Endothelial cell of umbilical vein (primary cell): ENCODE results near the gene APOBEC4. TPM values are rescaled to one million over a fixed set of nuclear protein-coding genes. Genes with fewer than 3 reads are reported as not detected.

Experiments used
- BruUV-seq: library from RNA; stranded (reverse); fragments of 400-500 nt; replicated peaks from 2 replicates; lab custom pipeline; 2021; lab: Mats Ljungman, UMichigan
- CTCF ChIA-PET: fragments of 300-600, 350-600 bp; sonication (Branson Sonifier 250); formaldehyde crosslinking; loops from one replicate; lab custom pipeline; 2021; ENCODE audit warnings: antibody characterized with exemption, inconsistent platforms; lab: Charles Lee
- POLR2A ChIA-PET: fragments of 300-600, 350-600 bp; sonication (Branson Sonifier 250); formaldehyde crosslinking; loops from one replicate; lab custom pipeline; 2021; ENCODE audit warnings: antibody characterized with exemption, inconsistent platforms; lab: Charles Lee
- DNase-seq: peaks from one replicate; pipeline ENCODE4 v3.0.0-alpha.2; 2011; ENCODE audit warnings: low read depth, low spot score
- FAIRE-seq: peaks from 2 replicates; lab custom pipeline; 2011; peaks lifted over from hg19 to GRCh38; lab: Jason Lieb, UNC
- H2AFZ ChIP-seq: 2 replicates; pipeline ENCODE4 v1.6.0; 2012; ENCODE audit warnings: low read depth, low read length, control low read depth, inconsistent platforms
- H3K27ac ChIP-seq: 2 replicates; pipeline ENCODE4 v1.5.1; 2011; ENCODE audit warnings: low read depth, mild to moderate bottlenecking, control low read depth, low read length, moderate library complexity; ENCODE audit not compliant: insufficient read depth
- H3K27me3 ChIP-seq, 2 experiments: 2 replicates each; pipeline versions ENCODE4 v1.6.0 to v1.6.1; 2011; ENCODE audit warnings: low read length in 2 of 2, mixed read lengths in 1 of 2; ENCODE audit not compliant: control insufficient read depth in 2 of 2, insufficient read depth in 2 of 2
- H3K36me3 ChIP-seq, 2 experiments: 2 replicates in 1 of 2; 3 replicates in 1 of 2; pipeline ENCODE4 v1.5.1; 2011; ENCODE audit warnings: low read length in 2 of 2, mild to moderate bottlenecking in 1 of 2, moderate library complexity in 1 of 2; ENCODE audit not compliant: control insufficient read depth in 2 of 2, insufficient read depth in 2 of 2; ENCODE audit errors: extremely low read depth in 1 of 2
- H3K4me1 ChIP-seq: 3 replicates; pipeline ENCODE4 v1.5.1; 2011; ENCODE audit warnings: mild to moderate bottlenecking, low read length; ENCODE audit not compliant: control insufficient read depth, insufficient read depth; ENCODE audit errors: extremely low read depth
- H3K4me2 ChIP-seq: 2 replicates; pipeline ENCODE4 v1.6.1; 2011; ENCODE audit warnings: low read length, control low read depth, mixed read lengths; ENCODE audit not compliant: insufficient read depth
- H3K4me3 ChIP-seq, 3 experiments: fragments of 200-600 bp in 1 of 3; sonication (generic), shearing (Covaris generic) in 1 of 3; replicated peaks in 1 of 3; 2 replicates each; pipeline ENCODE4 v1.5.1; 2011 to 2016; ENCODE audit warnings: control low read depth in 3 of 3, low read length in 3 of 3, mild to moderate bottlenecking in 2 of 3, inconsistent platforms in 1 of 3, low read depth in 1 of 3, moderate library complexity in 1 of 3; ENCODE audit not compliant: insufficient read depth in 1 of 3
- H3K79me2 ChIP-seq: 2 replicates; pipeline ENCODE4 v1.6.0; 2012; ENCODE audit warnings: low read length, inconsistent platforms; ENCODE audit not compliant: control insufficient read depth, insufficient read depth
- H3K9ac ChIP-seq: replicated peaks from 2 replicates; pipeline ENCODE3; 2011; ENCODE audit warnings: low read length, control low read depth; ENCODE audit not compliant: insufficient read depth; ENCODE audit errors: extremely low read depth
- H3K9me1 ChIP-seq: replicated peaks from 3 replicates; pipeline ENCODE4 v1.6.0; 2011; ENCODE audit warnings: mild to moderate bottlenecking, low read length; ENCODE audit not compliant: control insufficient read depth, insufficient read depth; ENCODE audit errors: extremely low read depth
- H3K9me3 ChIP-seq: replicated peaks from 2 replicates; pipeline ENCODE4 v1.5.1; 2012; ENCODE audit warnings: low read length, inconsistent platforms; ENCODE audit not compliant: control insufficient read depth, insufficient read depth
- H4K20me1 ChIP-seq: replicated peaks from 2 replicates; pipeline ENCODE3; 2011; ENCODE audit warnings: mild to moderate bottlenecking, low read length; ENCODE audit not compliant: control insufficient read depth, insufficient read depth; ENCODE audit errors: extremely low read depth
- EZH2 ChIP-seq: IDR thresholded peaks from 2 replicates; pipeline ENCODE4 v1.6.1; 2012; ENCODE audit warnings: borderline replicate concordance, low read depth, mild to moderate bottlenecking, moderate library complexity, low read length, inconsistent platforms; ENCODE audit not compliant: severe bottlenecking
- FOS ChIP-seq: IDR thresholded peaks from 2 replicates; pipeline ENCODE4 v1.6.1; 2011; ENCODE audit warnings: mild to moderate bottlenecking, low read length, moderate library complexity, borderline replicate concordance; ENCODE audit not compliant: insufficient read depth
- GATA2 ChIP-seq: IDR thresholded peaks from 2 replicates; pipeline ENCODE4 v1.7.0; 2011; ENCODE audit warnings: low read depth, mild to moderate bottlenecking, moderate library complexity, mixed read lengths, low read length; ENCODE audit not compliant: insufficient read length, insufficient read depth
- JUN ChIP-seq: IDR thresholded peaks from 2 replicates; pipeline ENCODE4 v1.6.1; 2011; ENCODE audit warnings: borderline replicate concordance, low read depth; ENCODE audit not compliant: insufficient read length, insufficient read depth
- MAX ChIP-seq: IDR thresholded peaks from 2 replicates; pipeline ENCODE4 v1.6.1; 2011; ENCODE audit not compliant: insufficient read depth, insufficient read length
- MYC ChIP-seq: IDR thresholded peaks from one replicate; pipeline ENCODE4 v1.6.1; 2011; ENCODE audit warnings: mild to moderate bottlenecking, low read depth, low read length
- POLR2A ChIP-seq: IDR thresholded peaks from 2 replicates; pipeline ENCODE4 v1.6.1; 2012; ENCODE audit warnings: low read depth, mild to moderate bottlenecking, control low read depth, low read length
- POLR2AphosphoS5 ChIP-seq: IDR thresholded peaks from 2 replicates; pipeline ENCODE4 v1.6.1; 2012; ENCODE audit warnings: low read depth, mild to moderate bottlenecking, control low read depth, low read length, moderate library complexity; ENCODE audit not compliant: insufficient read depth
- dilution Hi-C: fragments of 300-500 bp; cut with MboI; formaldehyde crosslinking; loops from one replicate; pipeline ENCODE4 v1.15.0; 2019; ENCODE audit warnings: low sequenced_read_pairs; ENCODE audit not compliant: extremely low pct_ligation_motif_present
- intact Hi-C: fragments of 100-400 bp; cut with micrococcal nuclease; formaldehyde crosslinking; loops from one replicate; pipeline ENCODE4 v1.10.0; 2022
- polyA plus RNA-seq, 4 experiments: library from polyadenylated mRNA; depleted of rRNA in 3 of 4; stranded (reverse) in 3 of 4; unstranded in 1 of 4; fragments of >200 nt; gene quantifications; 2 replicates each; pipeline versions ENCODE4 v1.2.1 to v1.2.3, GENCODE V29; 2011 to 2012; ENCODE audit warnings: missing spikeins in 1 of 4
- total RNA-seq: library from RNA; stranded (reverse); gene quantifications from 2 replicates; pipeline ENCODE4 v1.2.3, GENCODE V29; 2021
- TF ChIP-seq, protein P1 (sequence below), 2 donors: IDR thresholded peaks; 1 replicate in 1 of 2; 2 replicates in 1 of 2; pipeline ENCODE4 v1.5.1; 2011; ENCODE audit warnings: low read length in 2 of 2, mild to moderate bottlenecking in 2 of 2, moderate library complexity in 2 of 2, control low read depth in 1 of 2, inconsistent platforms in 1 of 2, low read depth in 1 of 2; ENCODE audit not compliant: insufficient read depth in 1 of 2; ENCODE audit errors: extremely low read depth in 1 of 2

The APOBEC4 gene
- total and polyA plus RNA-seq, 2 donors (not counting 3 experiments of a cell fraction or from before 2014, with no cell fraction given), result not detected

- CTCF ChIA-PET, result interaction anchor here (1.1 kb wide), 1 partner anchor 45 kb away, joined by 3 read pairs; no protein-coding TSS in a partner anchor
- FAIRE-seq, result no peak
These were observed 12.9 kb downstream of the APOBEC4 start for GRCh38 chr1:183640193-183640592.

More at GRCh38 chr1:183640193-183640592, 12.9 kb downstream of the APOBEC4 start:
- no peak for DNase-seq
- no TSS peak for BruUV-seq
- intact Hi-C loops, result no loop called here
- POLR2A ChIA-PET, result no interaction called here
- Histone ChIP-seq H4K20me1 (no peaks in the 10 kb centered on the region), H3K4me2 (no peak overlapping the region), H3K9me1 (no peaks in the 10 kb centered on the region), H3K9me3 (no peaks in the 10 kb centered on the region), H3K27me3 (no peaks in the 10 kb centered on the region), H2AFZ (no peak overlapping the region), H3K9ac (no peak overlapping the region), H3K4me1 (peaks cover 10% of the 10 kb centered on the region), H3K27ac (no peak overlapping the region), H3K4me3 (no peak overlapping the region), H3K79me2 (peaks cover under 1% of the 10 kb centered on the region), H3K36me3 (no peaks in the 10 kb centered on the region)
- TF ChIP-seq, protein P1, sequence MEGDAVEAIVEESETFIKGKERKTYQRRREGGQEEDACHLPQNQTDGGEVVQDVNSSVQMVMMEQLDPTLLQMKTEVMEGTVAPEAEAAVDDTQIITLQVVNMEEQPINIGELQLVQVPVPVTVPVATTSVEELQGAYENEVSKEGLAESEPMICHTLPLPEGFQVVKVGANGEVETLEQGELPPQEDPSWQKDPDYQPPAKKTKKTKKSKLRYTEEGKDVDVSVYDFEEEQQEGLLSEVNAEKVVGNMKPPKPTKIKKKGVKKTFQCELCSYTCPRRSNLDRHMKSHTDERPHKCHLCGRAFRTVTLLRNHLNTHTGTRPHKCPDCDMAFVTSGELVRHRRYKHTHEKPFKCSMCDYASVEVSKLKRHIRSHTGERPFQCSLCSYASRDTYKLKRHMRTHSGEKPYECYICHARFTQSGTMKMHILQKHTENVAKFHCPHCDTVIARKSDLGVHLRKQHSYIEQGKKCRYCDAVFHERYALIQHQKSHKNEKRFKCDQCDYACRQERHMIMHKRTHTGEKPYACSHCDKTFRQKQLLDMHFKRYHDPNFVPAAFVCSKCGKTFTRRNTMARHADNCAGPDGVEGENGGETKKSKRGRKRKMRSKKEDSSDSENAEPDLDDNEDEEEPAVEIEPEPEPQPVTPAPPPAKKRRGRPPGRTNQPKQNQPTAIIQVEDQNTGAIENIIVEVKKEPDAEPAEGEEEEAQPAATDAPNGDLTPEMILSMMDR (IDR thresholded peaks at IDR 0.05; ENCODE audit: extremely low read depth in 1 of 2, insufficient read depth in 1 of 2, low read depth in 1 of 2, low read length in 2 of 2), result no peak
- TF ChIP-seq GATA2, result no peak
- no peak for TF ChIP-seq MYC
- TF ChIP-seq JUN, result no peak
- no peak for TF ChIP-seq MAX
- no peak for TF ChIP-seq POLR2A
- TF ChIP-seq FOS, result no peak
- TF ChIP-seq EZH2, result no peak
- TF ChIP-seq POLR2AphosphoS5, result no peak
- dilution Hi-C loops, result no loop called here
